DOHH2 (cell line): Measurements from ENCODE around the gene CDH4.

Experiments
- H3F3A ChIP-seq: fragments of 200-600 bp; sonication (generic), shearing (Covaris generic); 2 replicates; pipeline ENCODE4 v1.6.0; 2016; ENCODE audit warnings: antibody characterized with exemption, mild to moderate bottlenecking; ENCODE audit not compliant: control insufficient read depth, insufficient read depth
- H3K27ac ChIP-seq: fragments of 200-600 bp; sonication (generic); 2 replicates; pipeline ENCODE4 v1.5.1; 2014; ENCODE audit warnings: low read depth, mild to moderate bottlenecking, low read length, moderate library complexity
- H3K27me3 ChIP-seq: fragments of 200-600 bp; sonication (generic); 2 replicates; pipeline ENCODE4 v1.6.1; 2014; ENCODE audit warnings: mild to moderate bottlenecking, low read length, mixed read lengths; ENCODE audit not compliant: control insufficient read depth
- H3K36me3 ChIP-seq: fragments of 200-600 bp; sonication (generic); 2 replicates; pipeline ENCODE4 v1.6.1; 2014; ENCODE audit warnings: mild to moderate bottlenecking, low read length, moderate library complexity, mixed read lengths; ENCODE audit not compliant: control insufficient read depth
- H3K4me1 ChIP-seq: fragments of 200-600 bp; sonication (generic); 2 replicates; pipeline ENCODE4 v1.6.1; 2014; ENCODE audit warnings: mild to moderate bottlenecking, low read length, mixed read lengths; ENCODE audit not compliant: control insufficient read depth
- H3K4me2 ChIP-seq: fragments of 200-600 bp; sonication (generic); 2 replicates; pipeline ENCODE4 v1.6.0; 2014; ENCODE audit warnings: mild to moderate bottlenecking, low read length, moderate library complexity
- H3K4me3 ChIP-seq: fragments of 200-600 bp; sonication (generic); 2 replicates; pipeline ENCODE4 v1.5.1; 2014; ENCODE audit warnings: mild to moderate bottlenecking, low read length, mixed read lengths
- H3K79me2 ChIP-seq: fragments of 200-600 bp; sonication (generic); 2 replicates; pipeline ENCODE4 v1.6.1; 2014; ENCODE audit warnings: mild to moderate bottlenecking, low read length, mixed read lengths; ENCODE audit not compliant: control insufficient read depth
- H3K9me2 ChIP-seq: fragments of 200-600 bp; sonication (generic); replicated peaks from 2 replicates; pipeline ENCODE4 v1.6.1; 2014; ENCODE audit warnings: mild to moderate bottlenecking, low read length, mixed read lengths; ENCODE audit not compliant: control insufficient read depth
- H3K9me3 ChIP-seq: fragments of 200-600 bp; sonication (generic); 2 replicates; pipeline ENCODE4 v1.6.1; 2014; ENCODE audit warnings: antibody characterized with exemption, low read length, mixed read lengths; ENCODE audit not compliant: control insufficient read depth, insufficient read depth
- H4K20me1 ChIP-seq: fragments of 200-600 bp; sonication (generic); 2 replicates; pipeline ENCODE4 v1.6.0; 2014; ENCODE audit warnings: low read depth, mild to moderate bottlenecking, antibody characterized with exemption, low read length, moderate library complexity; ENCODE audit not compliant: control insufficient read depth, insufficient read depth
- EZH2phosphoT487 ChIP-seq: fragments of 200-600 bp; sonication (generic); IDR thresholded peaks from 2 replicates; pipeline ENCODE4 v1.6.1; 2017; ENCODE audit warnings: borderline replicate concordance, mild to moderate bottlenecking, antibody characterized with exemption, low read length, moderate library complexity, mixed read lengths
- TF ChIP-seq, protein P1 (sequence below): fragments of 200-600 bp; sonication (generic); IDR thresholded peaks from one replicate; pipeline ENCODE4 v1.5.1; 2014; ENCODE audit warnings: antibody characterized with exemption, mild to moderate bottlenecking, low read depth, low read length; ENCODE audit not compliant: poor library complexity, severe bottlenecking

The CDH4 gene

DNA sequence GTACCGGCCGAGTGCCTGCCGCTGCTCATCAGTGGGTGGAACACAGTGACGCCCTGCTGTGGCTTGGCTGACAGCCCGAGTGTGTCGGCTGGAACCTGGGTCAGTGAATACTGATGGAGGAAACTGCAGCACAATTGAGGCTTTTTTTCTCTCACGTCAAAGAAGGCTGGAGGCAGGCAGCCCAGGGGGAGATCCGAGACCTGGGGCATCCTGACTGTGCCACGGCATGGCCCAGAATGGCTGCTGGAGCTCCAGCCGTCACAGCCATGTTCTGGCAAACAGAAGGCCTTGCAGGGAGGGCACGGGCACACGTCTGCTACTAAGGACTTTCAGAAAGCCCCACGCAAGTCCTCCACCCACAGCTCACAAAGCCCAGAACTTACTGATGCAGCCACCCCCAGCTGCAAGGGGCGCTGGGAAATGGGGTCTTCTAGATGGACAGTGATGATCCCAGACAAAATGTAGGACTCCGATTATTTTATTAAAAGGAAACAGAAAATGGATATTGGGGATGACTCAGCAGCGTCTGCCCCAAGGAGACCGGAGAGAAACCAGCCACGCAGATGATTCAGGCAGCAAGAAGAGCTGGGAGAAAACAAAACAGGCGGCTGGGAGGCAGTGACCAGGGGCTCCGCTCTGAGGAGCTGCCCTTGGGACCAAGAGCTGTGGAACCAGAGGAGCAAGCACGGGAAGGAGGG lies 673.6 kb downstream of the CDH4 start:
- H3K79me2 ChIP-seq, result no peaks in the 10 kb centered on the region
- no peaks in the 10 kb centered on the region for H3K9me2 ChIP-seq
- H3K27ac ChIP-seq, result no peak overlapping the region
- no peak overlapping the region for H3K4me2 ChIP-seq
- no peak overlapping the region for H3K4me3 ChIP-seq
- H4K20me1 ChIP-seq, result no peaks in the 10 kb centered on the region
- no peaks in the 10 kb centered on the region for H3K4me1 ChIP-seq
- no peaks in the 10 kb centered on the region for H3K36me3 ChIP-seq
- TF ChIP-seq, protein P1, sequence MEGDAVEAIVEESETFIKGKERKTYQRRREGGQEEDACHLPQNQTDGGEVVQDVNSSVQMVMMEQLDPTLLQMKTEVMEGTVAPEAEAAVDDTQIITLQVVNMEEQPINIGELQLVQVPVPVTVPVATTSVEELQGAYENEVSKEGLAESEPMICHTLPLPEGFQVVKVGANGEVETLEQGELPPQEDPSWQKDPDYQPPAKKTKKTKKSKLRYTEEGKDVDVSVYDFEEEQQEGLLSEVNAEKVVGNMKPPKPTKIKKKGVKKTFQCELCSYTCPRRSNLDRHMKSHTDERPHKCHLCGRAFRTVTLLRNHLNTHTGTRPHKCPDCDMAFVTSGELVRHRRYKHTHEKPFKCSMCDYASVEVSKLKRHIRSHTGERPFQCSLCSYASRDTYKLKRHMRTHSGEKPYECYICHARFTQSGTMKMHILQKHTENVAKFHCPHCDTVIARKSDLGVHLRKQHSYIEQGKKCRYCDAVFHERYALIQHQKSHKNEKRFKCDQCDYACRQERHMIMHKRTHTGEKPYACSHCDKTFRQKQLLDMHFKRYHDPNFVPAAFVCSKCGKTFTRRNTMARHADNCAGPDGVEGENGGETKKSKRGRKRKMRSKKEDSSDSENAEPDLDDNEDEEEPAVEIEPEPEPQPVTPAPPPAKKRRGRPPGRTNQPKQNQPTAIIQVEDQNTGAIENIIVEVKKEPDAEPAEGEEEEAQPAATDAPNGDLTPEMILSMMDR, result no peak
- no peak for TF ChIP-seq EZH2phosphoT487
- H3K9me3 ChIP-seq, result peaks cover 3% of the 10 kb centered on the region; the same call in 1 of the 2 replicates
- no peaks in the 10 kb centered on the region for H3F3A ChIP-seq
- H3K27me3 ChIP-seq, result no peaks in the 10 kb centered on the region

DNA sequence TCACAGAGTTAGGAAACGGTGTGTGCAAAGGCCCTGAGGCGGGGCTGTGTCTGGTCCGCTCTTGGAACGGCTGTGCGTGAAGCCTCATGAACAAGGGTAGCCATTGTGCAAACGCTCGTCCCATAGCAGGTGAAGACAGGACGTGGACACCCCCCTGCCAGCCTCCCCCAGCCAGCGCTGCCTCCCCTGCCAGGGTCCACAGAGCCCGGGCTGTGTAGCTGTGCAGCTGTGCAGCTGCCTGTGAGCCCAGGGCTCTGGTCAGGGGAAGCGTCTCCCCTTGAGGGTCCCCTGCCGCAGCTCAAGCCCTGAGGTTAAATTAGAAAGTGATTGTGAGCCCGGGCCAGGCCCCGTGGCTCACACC lies 674.2 kb downstream of the CDH4 start:
- no peak overlapping the region for H3K27ac ChIP-seq
- H3F3A ChIP-seq, result no peaks in the 10 kb centered on the region
- H3K9me2 ChIP-seq, result no peaks in the 10 kb centered on the region
- no peaks in the 10 kb centered on the region for H3K27me3 ChIP-seq
- no peak overlapping the region for H3K4me3 ChIP-seq
- no peaks in the 10 kb centered on the region for H3K4me1 ChIP-seq
- no peaks in the 10 kb centered on the region for H3K9me3 ChIP-seq
- no peaks in the 10 kb centered on the region for H3K79me2 ChIP-seq
- H3K36me3 ChIP-seq, result no peaks in the 10 kb centered on the region
- H3K4me2 ChIP-seq, result no peak overlapping the region
- H4K20me1 ChIP-seq, result no peaks in the 10 kb centered on the region
- no peak for TF ChIP-seq EZH2phosphoT487
- TF ChIP-seq, protein P1, result no peak

DNA sequence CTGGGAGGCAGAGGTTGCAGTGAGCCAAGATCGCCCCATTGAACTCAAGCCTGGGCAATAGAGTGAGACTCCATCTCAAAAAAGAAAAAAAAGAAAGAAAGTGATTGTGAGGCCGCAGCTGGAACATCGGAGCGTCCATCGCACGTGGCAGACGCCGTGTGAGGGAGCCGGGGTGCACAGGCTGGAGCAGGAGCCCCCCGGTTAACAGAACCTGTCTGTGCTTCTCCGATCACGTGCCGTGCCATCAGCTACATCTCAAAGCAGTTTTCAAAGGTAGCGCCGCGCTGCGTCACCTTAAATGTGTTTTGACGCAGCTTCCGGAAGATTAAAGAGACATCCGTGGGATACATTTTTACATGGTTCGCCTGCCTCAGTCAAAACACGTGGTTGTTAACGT lies 674.7 kb downstream of the CDH4 start:
- Histone ChIP-seq H4K20me1 (no peaks in the 10 kb centered on the region), H3K36me3 (no peaks in the 10 kb centered on the region)

More for the DNA sequence above, 674.7 kb downstream of the CDH4 start:
- no peak overlapping the region for H3K4me3 ChIP-seq
- H3K4me2 ChIP-seq, result no peak overlapping the region
- H3K9me3 ChIP-seq, result no peaks in the 10 kb centered on the region
- H3F3A ChIP-seq, result no peaks in the 10 kb centered on the region
- no peak overlapping the region for H3K27ac ChIP-seq
- TF ChIP-seq EZH2phosphoT487, result no peak
- TF ChIP-seq, protein P1, result no peak
- H3K9me2 ChIP-seq, result no peaks in the 10 kb centered on the region
- H3K4me1 ChIP-seq, result no peaks in the 10 kb centered on the region
- no peaks in the 10 kb centered on the region for H3K27me3 ChIP-seq
- H3K79me2 ChIP-seq, result no peaks in the 10 kb centered on the region
